Endothelial cell of umbilical vein (primary cell): Measurements from ENCODE around the gene TJP3. TPM values are rescaled to one million over a fixed set of nuclear protein-coding genes. Genes with fewer than 3 reads are reported as not detected.

Experiments
- BruUV-seq: library from RNA; stranded (reverse); fragments of 400-500 nt; replicated peaks from 2 replicates; lab custom pipeline; 2021; lab: Mats Ljungman, UMichigan
- CTCF ChIA-PET: fragments of 300-600, 350-600 bp; sonication (Branson Sonifier 250); formaldehyde crosslinking; loops from one replicate; lab custom pipeline; 2021; ENCODE audit warnings: antibody characterized with exemption, inconsistent platforms; lab: Charles Lee
- POLR2A ChIA-PET: fragments of 300-600, 350-600 bp; sonication (Branson Sonifier 250); formaldehyde crosslinking; loops from one replicate; lab custom pipeline; 2021; ENCODE audit warnings: antibody characterized with exemption, inconsistent platforms; lab: Charles Lee
- DNase-seq: peaks from one replicate; pipeline ENCODE4 v3.0.0-alpha.2; 2011; ENCODE audit warnings: low read depth, low spot score
- FAIRE-seq: peaks from 2 replicates; lab custom pipeline; 2011; peaks lifted over from hg19 to GRCh38; lab: Jason Lieb, UNC
- H2AFZ ChIP-seq: 2 replicates; pipeline ENCODE4 v1.6.0; 2012; ENCODE audit warnings: low read depth, low read length, control low read depth, inconsistent platforms
- H3K27ac ChIP-seq: 2 replicates; pipeline ENCODE4 v1.5.1; 2011; ENCODE audit warnings: low read depth, mild to moderate bottlenecking, control low read depth, low read length, moderate library complexity; ENCODE audit not compliant: insufficient read depth
- H3K27me3 ChIP-seq, 2 experiments: 2 replicates each; pipeline versions ENCODE4 v1.6.0 to v1.6.1; 2011; ENCODE audit warnings: low read length in 2 of 2, mixed read lengths in 1 of 2; ENCODE audit not compliant: control insufficient read depth in 2 of 2, insufficient read depth in 2 of 2
- H3K36me3 ChIP-seq, 2 experiments: 2 replicates in 1 of 2; 3 replicates in 1 of 2; pipeline ENCODE4 v1.5.1; 2011; ENCODE audit warnings: low read length in 2 of 2, mild to moderate bottlenecking in 1 of 2, moderate library complexity in 1 of 2; ENCODE audit not compliant: control insufficient read depth in 2 of 2, insufficient read depth in 2 of 2; ENCODE audit errors: extremely low read depth in 1 of 2
- H3K4me1 ChIP-seq: 3 replicates; pipeline ENCODE4 v1.5.1; 2011; ENCODE audit warnings: mild to moderate bottlenecking, low read length; ENCODE audit not compliant: control insufficient read depth, insufficient read depth; ENCODE audit errors: extremely low read depth
- H3K4me2 ChIP-seq: 2 replicates; pipeline ENCODE4 v1.6.1; 2011; ENCODE audit warnings: low read length, control low read depth, mixed read lengths; ENCODE audit not compliant: insufficient read depth
- H3K4me3 ChIP-seq, 3 experiments: fragments of 200-600 bp in 1 of 3; sonication (generic), shearing (Covaris generic) in 1 of 3; replicated peaks in 1 of 3; 2 replicates each; pipeline ENCODE4 v1.5.1; 2011 to 2016; ENCODE audit warnings: control low read depth in 3 of 3, low read length in 3 of 3, mild to moderate bottlenecking in 2 of 3, inconsistent platforms in 1 of 3, low read depth in 1 of 3, moderate library complexity in 1 of 3; ENCODE audit not compliant: insufficient read depth in 1 of 3
- H3K79me2 ChIP-seq: 2 replicates; pipeline ENCODE4 v1.6.0; 2012; ENCODE audit warnings: low read length, inconsistent platforms; ENCODE audit not compliant: control insufficient read depth, insufficient read depth
- H3K9ac ChIP-seq: replicated peaks from 2 replicates; pipeline ENCODE3; 2011; ENCODE audit warnings: low read length, control low read depth; ENCODE audit not compliant: insufficient read depth; ENCODE audit errors: extremely low read depth
- H3K9me1 ChIP-seq: replicated peaks from 3 replicates; pipeline ENCODE4 v1.6.0; 2011; ENCODE audit warnings: mild to moderate bottlenecking, low read length; ENCODE audit not compliant: control insufficient read depth, insufficient read depth; ENCODE audit errors: extremely low read depth
- H3K9me3 ChIP-seq: replicated peaks from 2 replicates; pipeline ENCODE4 v1.5.1; 2012; ENCODE audit warnings: low read length, inconsistent platforms; ENCODE audit not compliant: control insufficient read depth, insufficient read depth
- H4K20me1 ChIP-seq: replicated peaks from 2 replicates; pipeline ENCODE3; 2011; ENCODE audit warnings: mild to moderate bottlenecking, low read length; ENCODE audit not compliant: control insufficient read depth, insufficient read depth; ENCODE audit errors: extremely low read depth
- EZH2 ChIP-seq: IDR thresholded peaks from 2 replicates; pipeline ENCODE4 v1.6.1; 2012; ENCODE audit warnings: borderline replicate concordance, low read depth, mild to moderate bottlenecking, moderate library complexity, low read length, inconsistent platforms; ENCODE audit not compliant: severe bottlenecking
- FOS ChIP-seq: IDR thresholded peaks from 2 replicates; pipeline ENCODE4 v1.6.1; 2011; ENCODE audit warnings: mild to moderate bottlenecking, low read length, moderate library complexity, borderline replicate concordance; ENCODE audit not compliant: insufficient read depth
- GATA2 ChIP-seq: IDR thresholded peaks from 2 replicates; pipeline ENCODE4 v1.7.0; 2011; ENCODE audit warnings: low read depth, mild to moderate bottlenecking, moderate library complexity, mixed read lengths, low read length; ENCODE audit not compliant: insufficient read length, insufficient read depth
- JUN ChIP-seq: IDR thresholded peaks from 2 replicates; pipeline ENCODE4 v1.6.1; 2011; ENCODE audit warnings: borderline replicate concordance, low read depth; ENCODE audit not compliant: insufficient read length, insufficient read depth
- MAX ChIP-seq: IDR thresholded peaks from 2 replicates; pipeline ENCODE4 v1.6.1; 2011; ENCODE audit not compliant: insufficient read depth, insufficient read length
- MYC ChIP-seq: IDR thresholded peaks from one replicate; pipeline ENCODE4 v1.6.1; 2011; ENCODE audit warnings: mild to moderate bottlenecking, low read depth, low read length
- POLR2A ChIP-seq: IDR thresholded peaks from 2 replicates; pipeline ENCODE4 v1.6.1; 2012; ENCODE audit warnings: low read depth, mild to moderate bottlenecking, control low read depth, low read length
- POLR2AphosphoS5 ChIP-seq: IDR thresholded peaks from 2 replicates; pipeline ENCODE4 v1.6.1; 2012; ENCODE audit warnings: low read depth, mild to moderate bottlenecking, control low read depth, low read length, moderate library complexity; ENCODE audit not compliant: insufficient read depth
- dilution Hi-C: fragments of 300-500 bp; cut with MboI; formaldehyde crosslinking; loops from one replicate; pipeline ENCODE4 v1.15.0; 2019; ENCODE audit warnings: low sequenced_read_pairs; ENCODE audit not compliant: extremely low pct_ligation_motif_present
- intact Hi-C: fragments of 100-400 bp; cut with micrococcal nuclease; formaldehyde crosslinking; loops from one replicate; pipeline ENCODE4 v1.10.0; 2022
- polyA plus RNA-seq, 4 experiments: library from polyadenylated mRNA; depleted of rRNA in 3 of 4; stranded (reverse) in 3 of 4; unstranded in 1 of 4; fragments of >200 nt; gene quantifications; 2 replicates each; pipeline versions ENCODE4 v1.2.1 to v1.2.3, GENCODE V29; 2011 to 2012; ENCODE audit warnings: missing spikeins in 1 of 4
- total RNA-seq: library from RNA; stranded (reverse); gene quantifications from 2 replicates; pipeline ENCODE4 v1.2.3, GENCODE V29; 2021
- TF ChIP-seq, protein P1 (sequence below), 2 donors: IDR thresholded peaks; 1 replicate in 1 of 2; 2 replicates in 1 of 2; pipeline ENCODE4 v1.5.1; 2011; ENCODE audit warnings: low read length in 2 of 2, mild to moderate bottlenecking in 2 of 2, moderate library complexity in 2 of 2, control low read depth in 1 of 2, inconsistent platforms in 1 of 2, low read depth in 1 of 2; ENCODE audit not compliant: insufficient read depth in 1 of 2; ENCODE audit errors: extremely low read depth in 1 of 2

The TJP3 gene
- total and polyA plus RNA-seq, 2 donors (not counting 3 experiments of a cell fraction or from before 2014, with no cell fraction given), result 0.10 TPM; not detected in 1

DNA sequence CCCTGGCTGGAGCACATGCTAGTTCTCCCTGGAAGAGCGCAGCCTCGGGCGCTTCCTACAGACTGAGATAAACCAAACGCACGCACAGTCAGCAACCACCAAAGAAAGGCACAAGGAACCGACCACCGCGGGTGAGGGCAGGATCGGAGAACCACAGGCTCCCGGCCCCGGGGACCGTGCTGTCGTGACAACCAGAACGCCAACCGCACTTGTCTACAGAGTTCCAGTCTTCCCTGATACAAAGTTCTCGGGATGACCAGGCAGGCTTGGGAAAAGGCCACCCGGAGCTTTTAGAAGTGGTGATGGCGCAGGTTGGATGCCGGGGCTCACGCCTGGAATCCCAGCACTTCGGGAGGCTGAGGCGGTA, 48.5 kb upstream of the TJP3 start:
- FAIRE-seq (no peak), DNase-seq (no peak)

More for the DNA sequence above, 48.5 kb upstream of the TJP3 start:
- CTCF ChIA-PET, result interaction anchor here (0.6 kb wide), 1 partner anchor 39 kb away, joined by 3 read pairs; no protein-coding TSS in a partner anchor
- Histone ChIP-seq H3K79me2 (no peaks in the 10 kb centered on the region), H3K4me2 (no peak overlapping the region), H3K27me3 (no peaks in the 10 kb centered on the region), H4K20me1 (no peaks in the 10 kb centered on the region), H3K4me1 (no peaks in the 10 kb centered on the region), H3K9me3 (no peaks in the 10 kb centered on the region), H3K36me3 (peaks cover 2 to 62% of the 10 kb centered on the region in 2 experiments), H3K27ac (no peak overlapping the region), H3K9ac (no peak overlapping the region), H3K9me1 (no peaks in the 10 kb centered on the region), H3K4me3 (no peak overlapping the region), H2AFZ (no peak overlapping the region)
- TF ChIP-seq JUN, result no peak
- no peak for TF ChIP-seq FOS
- TF ChIP-seq MYC, result no peak
- TF ChIP-seq MAX, result no peak
- no peak for TF ChIP-seq POLR2AphosphoS5
- no peak for TF ChIP-seq GATA2
- no peak for TF ChIP-seq EZH2
- TF ChIP-seq, protein P1, sequence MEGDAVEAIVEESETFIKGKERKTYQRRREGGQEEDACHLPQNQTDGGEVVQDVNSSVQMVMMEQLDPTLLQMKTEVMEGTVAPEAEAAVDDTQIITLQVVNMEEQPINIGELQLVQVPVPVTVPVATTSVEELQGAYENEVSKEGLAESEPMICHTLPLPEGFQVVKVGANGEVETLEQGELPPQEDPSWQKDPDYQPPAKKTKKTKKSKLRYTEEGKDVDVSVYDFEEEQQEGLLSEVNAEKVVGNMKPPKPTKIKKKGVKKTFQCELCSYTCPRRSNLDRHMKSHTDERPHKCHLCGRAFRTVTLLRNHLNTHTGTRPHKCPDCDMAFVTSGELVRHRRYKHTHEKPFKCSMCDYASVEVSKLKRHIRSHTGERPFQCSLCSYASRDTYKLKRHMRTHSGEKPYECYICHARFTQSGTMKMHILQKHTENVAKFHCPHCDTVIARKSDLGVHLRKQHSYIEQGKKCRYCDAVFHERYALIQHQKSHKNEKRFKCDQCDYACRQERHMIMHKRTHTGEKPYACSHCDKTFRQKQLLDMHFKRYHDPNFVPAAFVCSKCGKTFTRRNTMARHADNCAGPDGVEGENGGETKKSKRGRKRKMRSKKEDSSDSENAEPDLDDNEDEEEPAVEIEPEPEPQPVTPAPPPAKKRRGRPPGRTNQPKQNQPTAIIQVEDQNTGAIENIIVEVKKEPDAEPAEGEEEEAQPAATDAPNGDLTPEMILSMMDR (IDR thresholded peaks at IDR 0.05; ENCODE audit: extremely low read depth in 1 of 2, insufficient read depth in 1 of 2, low read depth in 1 of 2, low read length in 2 of 2), result no peak
- no peak for TF ChIP-seq POLR2A
- no TSS peak for BruUV-seq
- dilution Hi-C loops (no loop called here), intact Hi-C loops (no loop called here)
- POLR2A ChIA-PET, result no interaction called here
